Fibroblast of skin of right biceps (primary cell): ENCODE results near the gene GALNT17.
"Not testable (repeated sequence)": the region's sequence is repeated elsewhere in the genome, so short reads cannot be mapped to it uniquely, and the experiment has no call there.

Experiments
- DNase-seq: peaks from one replicate; pipeline ENCODE4 v3.0.0-alpha.2; 2013

The GALNT17 gene

GRCh38 chr7:71584256-71584655 is 452.3 kb downstream of the GALNT17 start:
- DNase-seq = no peak

GRCh38 chr7:71591876-71592275 is 459.9 kb downstream of the GALNT17 start:
- no peak for DNase-seq

GRCh38 chr7:71592388-71592787 is 460.4 kb downstream of the GALNT17 start:
- DNase-seq = not testable (repeated sequence)

- peak; percentile 43 for DNase-seq
Measured at GRCh38 chr7:71594736-71595135, 462.8 kb downstream of the GALNT17 start.

GRCh38 chr7:71595176-71595575 is 463.2 kb downstream of the GALNT17 start:
- peak; percentile 40 for DNase-seq

GRCh38 chr7:71598553-71598952 is 466.6 kb downstream of the GALNT17 start:
- peak; percentile 49 for DNase-seq

GRCh38 chr7:71601851-71602250 is 469.9 kb downstream of the GALNT17 start:
- DNase-seq = no peak

GRCh38 chr7:71604818-71605414 is 473.0 kb downstream of the GALNT17 start:
- no peak for DNase-seq

- DNase-seq = peak; percentile 81
Measured at GRCh38 chr7:71611986-71612385, 480.0 kb downstream of the GALNT17 start.

- DNase-seq = peak; percentile 82
Measured at GRCh38 chr7:71612911-71613310, 481.0 kb downstream of the GALNT17 start.

GRCh38 chr7:71613313-71613712 is 481.4 kb downstream of the GALNT17 start:
- DNase-seq = peak; percentile 45

GRCh38 chr7:71615017-71615416 is 483.1 kb downstream of the GALNT17 start:
- DNase-seq = peak; percentile 40

- no peak for DNase-seq
Measured at GRCh38 chr7:71616217-71616616, 484.3 kb downstream of the GALNT17 start.

- peak; percentile 68 for DNase-seq
Measured at GRCh38 chr7:71618278-71618677, 486.3 kb downstream of the GALNT17 start.

- DNase-seq = no peak
Measured at GRCh38 chr7:71625545-71625944, 493.6 kb downstream of the GALNT17 start.

GRCh38 chr7:71626206-71626605 is 494.3 kb downstream of the GALNT17 start:
- DNase-seq = peak; percentile 89

- peak; percentile 58 for DNase-seq
Measured at GRCh38 chr7:71627651-71628050, 495.7 kb downstream of the GALNT17 start.

GRCh38 chr7:71630516-71630915 is 498.6 kb downstream of the GALNT17 start:
- DNase-seq = no peak

- DNase-seq = peak; percentile 97
Measured at GRCh38 chr7:71633551-71634008, 501.6 kb downstream of the GALNT17 start.

GRCh38 chr7:71635849-71636248 is 503.9 kb downstream of the GALNT17 start:
- not testable (repeated sequence) for DNase-seq

GRCh38 chr7:71636329-71636728 is 504.4 kb downstream of the GALNT17 start:
- peak; percentile 29 for DNase-seq

- DNase-seq = peak; percentile 78
Measured at GRCh38 chr7:71637578-71637977, 505.6 kb downstream of the GALNT17 start.

GRCh38 chr7:71638108-71638507 is 506.2 kb downstream of the GALNT17 start:
- DNase-seq = no peak

GRCh38 chr7:71639382-71640085 is 507.6 kb downstream of the GALNT17 start:
- DNase-seq = no peak

- DNase-seq = not testable (repeated sequence)
Measured at GRCh38 chr7:71643031-71643430, 511.1 kb downstream of the GALNT17 start.
